ENCODE results near the gene PARVG. TPM values are rescaled to one million over a fixed set of nuclear protein-coding genes. Genes with fewer than 3 reads are reported as not detected.

The PARVG gene
- polyA plus RNA-seq, 4 donors = 1.1 to 7.0 (median 5.5) TPM

GRCh38 chr22:44137415-44137814 lies 43.3 kb upstream of the PARVG start:
- no peak overlapping the region for H3K27ac ChIP-seq (ENCODE audit: low read depth in 1 of 3, low read length in 2 of 3)
- FAIRE-seq (no peak), DNase-seq (no peak)
- no peak overlapping the region for H3K4me3 ChIP-seq (ENCODE audit: low read depth in 1 of 3, low read length in 3 of 3)
- no peaks in the 10 kb centered on the region for H3K27me3 ChIP-seq (ENCODE audit: control insufficient read depth in 3 of 3, insufficient read depth in 3 of 3, low read length in 3 of 3)
- H3K9me3 ChIP-seq (ENCODE audit: control insufficient read depth in 2 of 2, insufficient read depth in 1 of 2, low read depth in 1 of 2, low read length in 1 of 2) = peaks cover 2 to 15% of the 10 kb centered on the region in 2 donors
- 95 to 98% (median 97%) methylated on average over 3 of the region's 3 CpGs for WGBS, 3 donors
- H3K36me3 ChIP-seq (ENCODE audit: control insufficient read depth in 3 of 3, insufficient read depth in 2 of 3, low read depth in 1 of 3, low read length in 3 of 3) = peaks cover 0 to 30% (median 0%) of the 10 kb centered on the region in 3 donors
- no peaks in the 10 kb centered on the region for H3K4me1 ChIP-seq (ENCODE audit: control insufficient read depth in 3 of 3, insufficient read depth in 2 of 3, low read depth in 1 of 3, low read length in 2 of 3)

GRCh38 chr22:44139773-44140172 lies 41.0 kb upstream of the PARVG start:
- Histone ChIP-seq H3K9me3 (ENCODE audit: control insufficient read depth in 2 of 2, insufficient read depth in 1 of 2, low read depth in 1 of 2, low read length in 1 of 2) (peaks cover 2 to 15% of the 10 kb centered on the region in 2 donors), H3K27ac (ENCODE audit: low read depth in 1 of 3, low read length in 2 of 3) (no peak overlapping the region), H3K36me3 (ENCODE audit: control insufficient read depth in 3 of 3, insufficient read depth in 2 of 3, low read depth in 1 of 3, low read length in 3 of 3) (peaks cover 0 to 25% (median 0%) of the 10 kb centered on the region in 3 donors), H3K4me3 (ENCODE audit: low read depth in 1 of 3, low read length in 3 of 3) (no peak overlapping the region), H3K27me3 (ENCODE audit: control insufficient read depth in 3 of 3, insufficient read depth in 3 of 3, low read length in 3 of 3) (no peaks in the 10 kb centered on the region), H3K4me1 (ENCODE audit: control insufficient read depth in 3 of 3, insufficient read depth in 2 of 3, low read depth in 1 of 3, low read length in 2 of 3) (no peaks in the 10 kb centered on the region)
- 56 to 82% (median 64%) methylated on average over 6 of the region's 6 CpGs for WGBS, 3 donors
- no peak for FAIRE-seq
- no peak for DNase-seq

GRCh38 chr22:44142421-44143104 lies 38.2 kb upstream of the PARVG start:
- no peak overlapping the region for H3K4me3 ChIP-seq (ENCODE audit: low read depth in 1 of 3, low read length in 3 of 3)
- peaks cover 0 to 3% (median 0%) of the 10 kb centered on the region in 3 donors for H3K4me1 ChIP-seq (ENCODE audit: control insufficient read depth in 3 of 3, insufficient read depth in 2 of 3, low read depth in 1 of 3, low read length in 2 of 3)
- no peak overlapping the region for H3K27ac ChIP-seq (ENCODE audit: low read depth in 1 of 3, low read length in 2 of 3)
- DNase-seq (no peak), FAIRE-seq (no peak)
- H3K9me3 ChIP-seq (ENCODE audit: control insufficient read depth in 2 of 2, insufficient read depth in 1 of 2, low read depth in 1 of 2, low read length in 1 of 2) = peaks cover 2 to 4% of the 10 kb centered on the region in 2 donors
- 77 to 91% (median 82%) methylated on average over 16 of the region's 16 CpGs for WGBS, 3 donors
- no peaks in the 10 kb centered on the region for H3K27me3 ChIP-seq (ENCODE audit: control insufficient read depth in 3 of 3, insufficient read depth in 3 of 3, low read length in 3 of 3)
- peaks cover 0 to 15% (median 0%) of the 10 kb centered on the region in 3 donors for H3K36me3 ChIP-seq (ENCODE audit: control insufficient read depth in 3 of 3, insufficient read depth in 2 of 3, low read depth in 1 of 3, low read length in 3 of 3)

- no peak for DNase-seq
- Histone ChIP-seq H3K27ac (ENCODE audit: low read depth in 1 of 3, low read length in 2 of 3) (no peak overlapping the region), H3K36me3 (ENCODE audit: control insufficient read depth in 3 of 3, insufficient read depth in 2 of 3, low read depth in 1 of 3, low read length in 3 of 3) (peaks cover 0 to 10% (median under 1%) of the 10 kb centered on the region in 3 donors), H3K4me1 (ENCODE audit: control insufficient read depth in 3 of 3, insufficient read depth in 2 of 3, low read depth in 1 of 3, low read length in 2 of 3) (peaks cover 0 to 3% (median 0%) of the 10 kb centered on the region in 3 donors), H3K4me3 (ENCODE audit: low read depth in 1 of 3, low read length in 3 of 3) (no peak overlapping the region), H3K9me3 (ENCODE audit: control insufficient read depth in 2 of 2, insufficient read depth in 1 of 2, low read depth in 1 of 2, low read length in 1 of 2) (no peaks in the 10 kb centered on the region), H3K27me3 (ENCODE audit: control insufficient read depth in 3 of 3, insufficient read depth in 3 of 3, low read length in 3 of 3) (no peaks in the 10 kb centered on the region)
- 43 to 57% (median 51%) methylated on average over 4 of the region's 4 CpGs for WGBS, 3 donors
- FAIRE-seq = no peak
These were observed 37.6 kb upstream of the PARVG start for GRCh38 chr22:44143105-44143474.

- Histone ChIP-seq H3K9me3 (ENCODE audit: control insufficient read depth in 2 of 2, insufficient read depth in 1 of 2, low read depth in 1 of 2, low read length in 1 of 2) (no peaks in the 10 kb centered on the region), H3K27me3 (ENCODE audit: control insufficient read depth in 3 of 3, insufficient read depth in 3 of 3, low read length in 3 of 3) (no peaks in the 10 kb centered on the region), H3K36me3 (ENCODE audit: control insufficient read depth in 3 of 3, insufficient read depth in 2 of 3, low read depth in 1 of 3, low read length in 3 of 3) (peaks cover 0 to 6% (median 2%) of the 10 kb centered on the region in 3 donors), H3K4me1 (ENCODE audit: control insufficient read depth in 3 of 3, insufficient read depth in 2 of 3, low read depth in 1 of 3, low read length in 2 of 3) (peaks cover 0 to 3% (median 0%) of the 10 kb centered on the region in 3 donors), H3K4me3 (ENCODE audit: low read depth in 1 of 3, low read length in 3 of 3) (no peak overlapping the region), H3K27ac (ENCODE audit: low read depth in 1 of 3, low read length in 2 of 3) (no peak overlapping the region)
- FAIRE-seq = no peak
- no peak for DNase-seq
- 57 to 79% (median 74%) methylated on average over 8 to 9 of the region's 9 CpGs for WGBS, 3 donors
These were observed 37.1 kb upstream of the PARVG start for GRCh38 chr22:44143579-44143978.

- Histone ChIP-seq H3K4me3 (ENCODE audit: low read depth in 1 of 3, low read length in 3 of 3) (no peak overlapping the region), H3K9me3 (ENCODE audit: control insufficient read depth in 2 of 2, insufficient read depth in 1 of 2, low read depth in 1 of 2, low read length in 1 of 2) (no peaks in the 10 kb centered on the region), H3K4me1 (ENCODE audit: control insufficient read depth in 3 of 3, insufficient read depth in 2 of 3, low read depth in 1 of 3, low read length in 2 of 3) (peaks cover 0 to 3% (median 0%) of the 10 kb centered on the region in 3 donors), H3K27me3 (ENCODE audit: control insufficient read depth in 3 of 3, insufficient read depth in 3 of 3, low read length in 3 of 3) (no peaks in the 10 kb centered on the region), H3K36me3 (ENCODE audit: control insufficient read depth in 3 of 3, insufficient read depth in 2 of 3, low read depth in 1 of 3, low read length in 3 of 3) (peaks cover 0 to 4% (median 2%) of the 10 kb centered on the region in 3 donors), H3K27ac (ENCODE audit: low read depth in 1 of 3, low read length in 2 of 3) (no peak overlapping the region)
- DNase-seq (no peak), FAIRE-seq (no peak)
- 88 to 89% (median 89%) methylated on average over 10 of the region's 10 CpGs for WGBS, 3 donors
These were observed 36.6 kb upstream of the PARVG start for GRCh38 chr22:44144046-44144569.

GRCh38 chr22:44145544-44145943 lies 35.2 kb upstream of the PARVG start:
- H3K27me3 ChIP-seq (ENCODE audit: control insufficient read depth in 3 of 3, insufficient read depth in 3 of 3, low read length in 3 of 3) = no peaks in the 10 kb centered on the region
- H3K4me1 ChIP-seq (ENCODE audit: control insufficient read depth in 3 of 3, insufficient read depth in 2 of 3, low read depth in 1 of 3, low read length in 2 of 3) = peaks cover 0 to 3% (median 0%) of the 10 kb centered on the region in 3 donors
- H3K27ac ChIP-seq (ENCODE audit: low read depth in 1 of 3, low read length in 2 of 3) = no peak overlapping the region
- FAIRE-seq (no peak), DNase-seq (no peak)
- H3K36me3 ChIP-seq (ENCODE audit: control insufficient read depth in 3 of 3, insufficient read depth in 2 of 3, low read depth in 1 of 3, low read length in 3 of 3) = peaks cover 0 to 3% (median 2%) of the 10 kb centered on the region in 3 donors
- H3K9me3 ChIP-seq (ENCODE audit: control insufficient read depth in 2 of 2, insufficient read depth in 1 of 2, low read depth in 1 of 2, low read length in 1 of 2) = no peaks in the 10 kb centered on the region
- 79 to 85% (median 84%) methylated on average over 8 of the region's 8 CpGs for WGBS, 3 donors
- H3K4me3 ChIP-seq (ENCODE audit: low read depth in 1 of 3, low read length in 3 of 3) = no peak overlapping the region

GRCh38 chr22:44146088-44146861 lies 34.5 kb upstream of the PARVG start:
- no peak overlapping the region for H3K27ac ChIP-seq (ENCODE audit: low read depth in 1 of 3, low read length in 2 of 3)
- peaks cover 0 to 2% (median 0%) of the 10 kb centered on the region in 3 donors for H3K36me3 ChIP-seq (ENCODE audit: control insufficient read depth in 3 of 3, insufficient read depth in 2 of 3, low read depth in 1 of 3, low read length in 3 of 3)
- H3K27me3 ChIP-seq (ENCODE audit: control insufficient read depth in 3 of 3, insufficient read depth in 3 of 3, low read length in 3 of 3) = no peaks in the 10 kb centered on the region
- no peaks in the 10 kb centered on the region for H3K9me3 ChIP-seq (ENCODE audit: control insufficient read depth in 2 of 2, insufficient read depth in 1 of 2, low read depth in 1 of 2, low read length in 1 of 2)
- H3K4me3 ChIP-seq (ENCODE audit: low read depth in 1 of 3, low read length in 3 of 3) = no peak overlapping the region
- H3K4me1 ChIP-seq (ENCODE audit: control insufficient read depth in 3 of 3, insufficient read depth in 2 of 3, low read depth in 1 of 3, low read length in 2 of 3) = peaks cover 0 to 3% (median 0%) of the 10 kb centered on the region in 3 donors
- WGBS, 3 donors = 89 to 92% (median 91%) methylated on average over 33 of the region's 33 CpGs
- FAIRE-seq (no peak), DNase-seq (no peak)
